Caco-2 (cell line): ENCODE measurements around the gene FARP1. TPM values are rescaled to one million over a fixed set of nuclear protein-coding genes. Genes with fewer than 3 reads are reported as not detected.
"Not testable (repeated sequence)": the region's sequence is repeated elsewhere in the genome, so short reads cannot be mapped to it uniquely, and the experiment has no call there.

Source experiments
- BruUV-seq: library from RNA; stranded (reverse); fragments of 400-500 nt; replicated peaks from 2 replicates; lab custom pipeline; 2021; lab: Mats Ljungman, UMichigan
- CTCF ChIA-PET: fragments of 300-600 bp; sonication (Branson Sonifier 250); formaldehyde crosslinking; loops from one replicate; lab custom pipeline; 2022; ENCODE audit warnings: antibody characterized with exemption; lab: Charles Lee
- POLR2A ChIA-PET: fragments of 300-600 bp; sonication (Branson Sonifier 250); formaldehyde crosslinking; loops from one replicate; lab custom pipeline; 2022; ENCODE audit warnings: antibody characterized with exemption; lab: Charles Lee
- DNase-seq, 2 experiments: peaks; one replicate each; pipeline versions ENCODE4 v3.0.0 to v3.0.0-alpha.2; 2020 to 2022
- H3K27me3 ChIP-seq: replicated peaks from 2 replicates; pipeline ENCODE4 v1.6.0; 2011; ENCODE audit warnings: low read length; ENCODE audit not compliant: control insufficient read depth, insufficient read depth
- H3K36me3 ChIP-seq: 2 replicates; pipeline ENCODE4 v1.5.1; 2011; ENCODE audit warnings: low read length; ENCODE audit not compliant: control insufficient read depth, insufficient read depth
- H3K4me1 ChIP-seq: fragments of 250-450 bp; sonication (Bioruptor Pico); 2 replicates; pipeline ENCODE4 v1.5.1; 2020; ENCODE audit warnings: mild to moderate bottlenecking
- H3K4me3 ChIP-seq: 2 replicates; pipeline ENCODE4 v1.5.1; 2011; ENCODE audit warnings: low read depth, mild to moderate bottlenecking, control low read depth, low read length
- H3K9me3 ChIP-seq: fragments of 250-450 bp; sonication (Bioruptor Pico); 2 replicates; pipeline ENCODE4 v1.5.1; 2020; ENCODE audit warnings: mild to moderate bottlenecking, moderate library complexity
- H3K27ac Mint-ChIP-seq: one replicate; pipeline ENCODE4 v1.8.0; 2022; ENCODE audit warnings: mixed read lengths; ENCODE audit not compliant: unreplicated experiment
- H3K27me3 Mint-ChIP-seq: one replicate; pipeline ENCODE4 v1.8.0; 2022; ENCODE audit warnings: mixed read lengths; ENCODE audit not compliant: insufficient read depth, unreplicated experiment
- H3K36me3 Mint-ChIP-seq: one replicate; pipeline ENCODE4 v1.8.0; 2022; ENCODE audit warnings: mild to moderate bottlenecking, mixed read lengths; ENCODE audit not compliant: insufficient read depth, unreplicated experiment
- H3K4me1 Mint-ChIP-seq: one replicate; pipeline ENCODE4 v1.8.0; 2022; ENCODE audit warnings: low read depth, mixed read lengths; ENCODE audit not compliant: unreplicated experiment
- H3K4me3 Mint-ChIP-seq: one replicate; pipeline ENCODE4 v1.8.0; 2022; ENCODE audit warnings: mild to moderate bottlenecking, moderate library complexity, mixed read lengths; ENCODE audit not compliant: unreplicated experiment
- H3K9me3 Mint-ChIP-seq: one replicate; pipeline ENCODE4 v1.8.0; 2022; ENCODE audit warnings: mixed read lengths; ENCODE audit not compliant: unreplicated experiment
- CTCF ChIP-seq, 2 experiments: fragments of 200-600 bp in 1 of 2; IDR thresholded peaks; 1 replicate in 1 of 2; 2 replicates in 1 of 2; pipeline versions ENCODE4 v1.5.1 to v1.8.0; 2011 to 2022; ENCODE audit warnings: antibody characterized with exemption in 1 of 2, control low read depth in 1 of 2, inconsistent platforms in 1 of 2, low read depth in 1 of 2, low read length in 1 of 2, mild to moderate bottlenecking in 1 of 2, moderate library complexity in 1 of 2; ENCODE audit not compliant: insufficient read depth in 1 of 2, severe bottlenecking in 1 of 2, unreplicated experiment in 1 of 2
- intact Hi-C: fragments of 100-400 bp; cut with micrococcal nuclease; formaldehyde crosslinking; loops from one replicate; pipeline ENCODE4 v1.10.0; 2022; ENCODE audit not compliant: unreplicated experiment
- total RNA-seq: library from RNA; stranded (reverse); gene quantifications from 2 replicates; pipeline ENCODE4 v1.2.3, GENCODE V29; 2022

Gene FARP1
- total RNA-seq, 1 experiment from 2014 or later = 189 TPM

- DNase-seq = no peak
- no peak for TF ChIP-seq CTCF (IDR thresholded peaks at IDR 0.05; ENCODE audit: insufficient read depth in 1 of 2, low read depth in 1 of 2, low read length in 1 of 2, severe bottlenecking in 1 of 2, unreplicated experiment in 1 of 2)
- Mint-ChIP-seq H3K9me3 (peaks cover 16% of the 10 kb centered on the region), H3K36me3 (peaks cover 49% of the 10 kb centered on the region), H3K4me1 (no peaks in the 10 kb centered on the region), H3K27ac (no peak overlapping the region), H3K4me3 (no peak overlapping the region), H3K27me3 (no peaks in the 10 kb centered on the region)
- Histone ChIP-seq H3K27me3 (no peaks in the 10 kb centered on the region), H3K9me3 (no peaks in the 10 kb centered on the region), H3K36me3 (peaks cover 6% of the 10 kb centered on the region), H3K4me1 (peaks cover 5% of the 10 kb centered on the region), H3K4me3 (no peak overlapping the region)
- BruUV-seq = no TSS peak
- intact Hi-C loops = no loop called here
- ChIA-PET POLR2A (no interaction called here), CTCF (no interaction called here)
Observed at GRCh38 chr13:98228661-98229341, 85.9 kb downstream of the FARP1 start.

GRCh38 chr13:98230762-98231161 is 87.9 kb downstream of the FARP1 start:
- CTCF ChIA-PET, H3K4me3 Mint-ChIP-seq, H3K4me1 ChIP-seq, H3K4me3 ChIP-seq, BruUV-seq, H3K27me3 ChIP-seq, DNase-seq, H3K36me3 ChIP-seq, H3K9me3 ChIP-seq, H3K4me1 Mint-ChIP-seq, H3K27me3 Mint-ChIP-seq, POLR2A ChIA-PET, intact Hi-C loops: not testable (repeated sequence)
- peaks cover 16% of the 10 kb centered on the region for H3K9me3 Mint-ChIP-seq
- peaks cover 45% of the 10 kb centered on the region for H3K36me3 Mint-ChIP-seq
- H3K27ac Mint-ChIP-seq = peak overlapping the region; percentile 13

- peaks cover 45% of the 10 kb centered on the region for H3K36me3 Mint-ChIP-seq
- no TSS peak for BruUV-seq
- TF ChIP-seq CTCF (IDR thresholded peaks at IDR 0.05; ENCODE audit: insufficient read depth in 1 of 2, low read depth in 1 of 2, low read length in 1 of 2, severe bottlenecking in 1 of 2, unreplicated experiment in 1 of 2) = no peak
Observed at GRCh38 chr13:98232456-98232855, 89.6 kb downstream of the FARP1 start.

More at GRCh38 chr13:98232456-98232855, 89.6 kb downstream of the FARP1 start:
- H3K4me3 Mint-ChIP-seq = no peak overlapping the region
- H3K4me1 Mint-ChIP-seq = no peaks in the 10 kb centered on the region
- ChIA-PET CTCF (no interaction called here), POLR2A (no interaction called here)
- H3K4me1 ChIP-seq = peaks cover 5% of the 10 kb centered on the region
- H3K4me3 ChIP-seq = no peak overlapping the region
- intact Hi-C loops = no loop called here
- no peaks in the 10 kb centered on the region for H3K9me3 ChIP-seq
- H3K9me3 Mint-ChIP-seq = peaks cover 14% of the 10 kb centered on the region
- no peak for DNase-seq
- H3K27ac Mint-ChIP-seq = no peak overlapping the region
- H3K27me3 Mint-ChIP-seq = no peaks in the 10 kb centered on the region
- H3K36me3 ChIP-seq = 0 out of 2 replicates have a peak, but pooled peaks cover 1% of the 10 kb centered on the region
- no peaks in the 10 kb centered on the region for H3K27me3 ChIP-seq
